ENCODE results near the gene POLR2I. TPM values are rescaled to one million over a fixed set of nuclear protein-coding genes. Genes with fewer than 3 reads are reported as not detected.

Gene POLR2I
- total RNA-seq, 2 donors from 2014 or later = 45.6 to 56.7 TPM

GRCh38 chr19:36101550-36102327 is 12.9 kb downstream of the POLR2I start:
- intact Hi-C loops (cut with DNase I) = no loop called here
- 87% methylated on average over 22 of the region's 27 CpGs for WGBS
- no peak for TF ChIP-seq CTCF (IDR thresholded peaks at IDR 0.05)
- no peak for TF ChIP-seq POLR2AphosphoS5 (IDR thresholded peaks at IDR 0.05)
- TF ChIP-seq POLR2A (IDR thresholded peaks at IDR 0.05) = no peak
- Histone ChIP-seq H3K36me3 (no peaks in the 10 kb centered on the region), H3K4me1 (replicated peaks) (no peaks in the 10 kb centered on the region), H3K27ac (no peak overlapping the region), H3K9me3 (no peaks in the 10 kb centered on the region), H3K27me3 (replicated peaks; ENCODE audit: insufficient read depth) (no peaks in the 10 kb centered on the region), H3K4me3 (no peak overlapping the region)
- DNase-seq (ENCODE audit: low spot score) = no peak

- no peak for DNase-seq (ENCODE audit: low spot score)
- Histone ChIP-seq H3K9me3 (no peaks in the 10 kb centered on the region), H3K4me3 (no peak overlapping the region), H3K4me1 (replicated peaks) (no peaks in the 10 kb centered on the region), H3K36me3 (no peaks in the 10 kb centered on the region), H3K27me3 (replicated peaks; ENCODE audit: insufficient read depth) (no peaks in the 10 kb centered on the region), H3K27ac (no peak overlapping the region)
- intact Hi-C loops (cut with DNase I) = no loop called here
- TF ChIP-seq CTCF (IDR thresholded peaks at IDR 0.05) = no peak
- no peak for TF ChIP-seq POLR2AphosphoS5 (IDR thresholded peaks at IDR 0.05)
- TF ChIP-seq POLR2A (IDR thresholded peaks at IDR 0.05) = no peak
- 91% methylated on average over 5 of the region's 5 CpGs for WGBS
Observed at GRCh38 chr19:36100476-36100875, 14.2 kb downstream of the POLR2I start.

GRCh38 chr19:36099166-36099785 is 15.4 kb downstream of the POLR2I start:
- 84% methylated on average over 19 of the region's 19 CpGs for WGBS
- no peak overlapping the region for H3K4me3 ChIP-seq
- intact Hi-C loops (cut with DNase I) = no loop called here
- no peaks in the 10 kb centered on the region for H3K36me3 ChIP-seq
- no peak overlapping the region for H3K27ac ChIP-seq
- TF ChIP-seq POLR2AphosphoS5 (IDR thresholded peaks at IDR 0.05) = no peak
- no peak for TF ChIP-seq POLR2A (IDR thresholded peaks at IDR 0.05)
- TF ChIP-seq CTCF (IDR thresholded peaks at IDR 0.05) = no peak
- no peak for DNase-seq (ENCODE audit: low spot score)
- H3K4me1 ChIP-seq (replicated peaks) = no peaks in the 10 kb centered on the region
- no peaks in the 10 kb centered on the region for H3K9me3 ChIP-seq
- H3K27me3 ChIP-seq (replicated peaks; ENCODE audit: insufficient read depth) = no peaks in the 10 kb centered on the region

GRCh38 chr19:36097036-36097435 is 17.6 kb downstream of the POLR2I start:
- no peak overlapping the region for H3K4me3 ChIP-seq
- H3K4me1 ChIP-seq (replicated peaks) = no peaks in the 10 kb centered on the region
- H3K27me3 ChIP-seq (replicated peaks; ENCODE audit: insufficient read depth) = no peaks in the 10 kb centered on the region
- no peak for DNase-seq (ENCODE audit: low spot score)
- 68% methylated on average over 6 of the region's 6 CpGs for WGBS
- H3K36me3 ChIP-seq = no peaks in the 10 kb centered on the region
- no peaks in the 10 kb centered on the region for H3K9me3 ChIP-seq
- intact Hi-C loops (cut with DNase I) = no loop called here
- no peak overlapping the region for H3K27ac ChIP-seq
- no peak for TF ChIP-seq CTCF (IDR thresholded peaks at IDR 0.05)
- TF ChIP-seq POLR2AphosphoS5 (IDR thresholded peaks at IDR 0.05) = no peak
- no peak for TF ChIP-seq POLR2A (IDR thresholded peaks at IDR 0.05)

GRCh38 chr19:36093687-36094086 is 21.0 kb downstream of the POLR2I start:
- no peaks in the 10 kb centered on the region for H3K9me3 ChIP-seq
- H3K27ac ChIP-seq = no peak overlapping the region
- H3K4me1 ChIP-seq (replicated peaks) = no peaks in the 10 kb centered on the region
- intact Hi-C loops (cut with DNase I) = no loop called here
- no peak overlapping the region for H3K4me3 ChIP-seq
- TF ChIP-seq CTCF (IDR thresholded peaks at IDR 0.05) = no peak
- TF ChIP-seq POLR2AphosphoS5 (IDR thresholded peaks at IDR 0.05) = no peak
- TF ChIP-seq POLR2A (IDR thresholded peaks at IDR 0.05) = no peak
- WGBS = 73% methylated on average over 6 of the region's 6 CpGs
- no peak for DNase-seq (ENCODE audit: low spot score)
- no peaks in the 10 kb centered on the region for H3K36me3 ChIP-seq
- no peaks in the 10 kb centered on the region for H3K27me3 ChIP-seq (replicated peaks; ENCODE audit: insufficient read depth)

Data from prostate gland (tissue), 2 donors.